T-helper 2 cell treated with Interferon-gamma antibody and Interleukin-4, amounts not matched to agents 100 ng/mL and 5 ng/mL, for 36 hours (primary cell): ENCODE measurements around the gene PUS1. TPM values are rescaled to one million over a fixed set of nuclear protein-coding genes. Genes with fewer than 3 reads are reported as not detected.

Experiments used
- intact Hi-C: fragments of 100-400 bp; cut with micrococcal nuclease; formaldehyde crosslinking; loops from one replicate; pipeline ENCODE4 v1.15.1; 2023
- total RNA-seq: library from RNA; stranded (reverse); gene quantifications from 2 replicates; pipeline ENCODE4 v1.2.3, GENCODE V29; 2022

Gene PUS1
- total RNA-seq, 1 donor from 2014 or later = 69.5 TPM

- intact Hi-C loops = loop anchor here (1.0 kb wide), 3 partner anchors 19 to 214 kb away; partner anchors contain the start of genes DDX51, EP400, NOC4L and ULK1
These were observed 743 bp downstream of the PUS1 start for GRCh38 chr12:131929581-131930456.

GRCh38 chr12:131930510-131930909 is 1.4 kb downstream of the PUS1 start:
- intact Hi-C loops = no loop called here

GRCh38 chr12:131933387-131933786 is 4.3 kb downstream of the PUS1 start:
- intact Hi-C loops = no loop called here

- intact Hi-C loops = no loop called here
These were observed 5.5 kb downstream of the PUS1 start for GRCh38 chr12:131934535-131934934.

GRCh38 chr12:131938082-131938481 is 9.0 kb downstream of the PUS1 start:
- intact Hi-C loops = no loop called here

- intact Hi-C loops = no loop called here
These were observed 9.9 kb downstream of the PUS1 start for GRCh38 chr12:131939007-131939406.

GRCh38 chr12:131940141-131940547 is 11.1 kb downstream of the PUS1 start:
- intact Hi-C loops = loop anchor here (10.0 kb wide), 1 partner anchor 1065 kb away; the partner anchor contains the start of gene RAN

- intact Hi-C loops = loop anchor here (10.0 kb wide), 1 partner anchor 1067 kb away; the partner anchor contains the start of gene RAN
These were observed 12.3 kb downstream of the PUS1 start for GRCh38 chr12:131941116-131941986.

- intact Hi-C loops = loop anchor here (10.0 kb wide), 1 partner anchor 1067 kb away; the partner anchor contains the start of gene RAN
These were observed 12.9 kb downstream of the PUS1 start for GRCh38 chr12:131941987-131942341.

GRCh38 chr12:131942671-131943070 is 13.6 kb downstream of the PUS1 start:
- intact Hi-C loops = loop anchor here (10.0 kb wide), 1 partner anchor 1068 kb away; the partner anchor contains the start of gene RAN

- intact Hi-C loops = loop anchor here (10.0 kb wide), 1 partner anchor 1069 kb away; the partner anchor contains the start of gene RAN
These were observed 14.3 kb downstream of the PUS1 start for GRCh38 chr12:131943389-131943788.

- intact Hi-C loops = loop anchor here (10.0 kb wide), 1 partner anchor 1069 kb away; the partner anchor contains the start of gene RAN
These were observed 14.8 kb downstream of the PUS1 start for GRCh38 chr12:131943876-131944275.

GRCh38 chr12:131944601-131945251 is 15.7 kb downstream of the PUS1 start:
- intact Hi-C loops = loop anchor here (10.0 kb wide), 1 partner anchor 1070 kb away; the partner anchor contains the start of gene RAN

- intact Hi-C loops = loop anchor here (10.0 kb wide), 1 partner anchor 1072 kb away; the partner anchor contains the start of gene RAN
These were observed 17.7 kb downstream of the PUS1 start for GRCh38 chr12:131946757-131947156.

GRCh38 chr12:131947482-131948027 is 18.5 kb downstream of the PUS1 start:
- intact Hi-C loops = loop anchor here (10.0 kb wide), 1 partner anchor 1073 kb away; the partner anchor contains the start of gene RAN

GRCh38 chr12:131948166-131948712 is 19.2 kb downstream of the PUS1 start:
- intact Hi-C loops = loop anchor here (10.0 kb wide), 1 partner anchor 1073 kb away; the partner anchor contains the start of gene RAN

- intact Hi-C loops = loop anchor here (1.0 to 10.0 kb wide), 3 partner anchors 20 to 1074 kb away; partner anchors contain the start of genes PUS1, RAN and ULK1
These were observed 19.8 kb downstream of the PUS1 start for GRCh38 chr12:131948713-131949430.

GRCh38 chr12:131949431-131950181 is 20.5 kb downstream of the PUS1 start, which contains the start of gene EP400:
TSS of gene EP400 (plus strand) at chr12:131949942. CDS start at chr12:131960620, 10,678 bp downstream.
- intact Hi-C loops = loop anchor here (1.0 to 10.0 kb wide), 4 partner anchors 20 to 1075 kb away; partner anchors contain the start of genes PUS1, RAN and ULK1
